ENCODE results near the gene GPR183.

- TF ChIP-seq POLR2A (IDR thresholded peaks at IDR 0.05; ENCODE audit: borderline replicate concordance, extremely low read depth, insufficient read depth, insufficient read length) (no peak), SP1 (IDR thresholded peaks at IDR 0.05; ENCODE audit: low read depth) (no peak), CTCF (IDR thresholded peaks at IDR 0.05 in 2 of 3, conservative IDR thresholded peaks at IDR 0.05 in 1 of 3; ENCODE audit: borderline replicate concordance in 1 of 3, insufficient read depth in 1 of 3, low read depth in 2 of 3, low read length in 2 of 3) (no peak), POLR2AphosphoS5 (IDR thresholded peaks at IDR 0.05; ENCODE audit: low read depth, low read length) (no peak), RAD21 (IDR thresholded peaks at IDR 0.05; ENCODE audit: low read depth) (no peak), MAX (IDR thresholded peaks at IDR 0.05) (no peak), CEBPB (IDR thresholded peaks at IDR 0.05; ENCODE audit: low read depth) (no peak), EZH2phosphoT487 (IDR thresholded peaks at IDR 0.05; ENCODE audit: borderline replicate concordance) (no peak), SRF (IDR thresholded peaks at IDR 0.05; ENCODE audit: low read depth) (no peak), SIN3A (IDR thresholded peaks at IDR 0.05; ENCODE audit: low read depth) (no peak), FOSL1 (IDR thresholded peaks at IDR 0.05; ENCODE audit: low read depth) (no peak), EZH2 (IDR thresholded peaks at IDR 0.05) (no peak), ZNF274 (IDR thresholded peaks at IDR 0.05; ENCODE audit: low read depth, low read length) (no peak), REST (IDR thresholded peaks at IDR 0.05; ENCODE audit: low read depth) (no peak)
Observed at GRCh38 chr13:99344610-99345208, 37.5 kb upstream of the GPR183 start.

All from HCT116 (cell line).